WTC11 (cell line): ENCODE data around the gene CCDC158.

ENCODE experiments used
- CTCF ChIP-seq: fragments of 200-600 bp; IDR thresholded peaks from 2 replicates; pipeline ENCODE4 v1.8.0; 2022; ENCODE audit warnings: antibody characterized with exemption
- ZNF121 ChIP-seq: sonication (generic); formaldehyde crosslinking; IDR thresholded peaks from 2 replicates; pipeline ENCODE4 v1.8.0; 2023; ENCODE audit warnings: missing genetic modification reagents
- ZNF219 ChIP-seq: sonication (generic); formaldehyde crosslinking; IDR thresholded peaks from 2 replicates; pipeline ENCODE4 v1.8.0; 2023; ENCODE audit warnings: missing genetic modification reagents, mild to moderate bottlenecking, borderline replicate concordance
- ZNF263 ChIP-seq: sonication (generic); formaldehyde crosslinking; IDR thresholded peaks from 2 replicates; pipeline ENCODE4 v1.8.1; 2022; ENCODE audit warnings: low read depth, mild to moderate bottlenecking, moderate library complexity, missing genetic modification reagents

- no peak for TF ChIP-seq CTCF
- TF ChIP-seq ZNF219 (CRISPR knock-in tag): no peak
- no peak for TF ChIP-seq ZNF121
- no peak for TF ChIP-seq ZNF263 (CRISPR knock-in tag)
These were observed 36.9 kb downstream of the CCDC158 start for GRCh38 chr4:76384052-76384451.
